LoVo (cell line): Measurements from ENCODE around the gene VPS13D.
"Not testable (repeated sequence)": the region's sequence is repeated elsewhere in the genome, so short reads cannot be mapped to it uniquely, and the experiment has no call there.

Source experiments
- DNase-seq: peaks from one replicate; pipeline ENCODE4 v3.0.0-alpha.2; 2016; ENCODE audit warnings: low spot score

Gene VPS13D

GRCh38 chr1:12369258-12369657 is 139.4 kb downstream of the VPS13D start:
- no peak for DNase-seq

- no peak for DNase-seq
Observed at GRCh38 chr1:12370333-12370975, 140.6 kb downstream of the VPS13D start.

GRCh38 chr1:12371053-12371452 is 141.2 kb downstream of the VPS13D start:
- no peak for DNase-seq

GRCh38 chr1:12372180-12372579 is 142.3 kb downstream of the VPS13D start:
- DNase-seq = no peak

GRCh38 chr1:12372761-12373160 is 142.9 kb downstream of the VPS13D start:
- DNase-seq = no peak

GRCh38 chr1:12375133-12375829 is 145.5 kb downstream of the VPS13D start:
- no peak for DNase-seq

- DNase-seq = no peak
Observed at GRCh38 chr1:12376236-12377045, 146.6 kb downstream of the VPS13D start.

GRCh38 chr1:12380326-12381249 is 150.8 kb downstream of the VPS13D start:
- DNase-seq = no peak

- no peak for DNase-seq
Observed at GRCh38 chr1:12383001-12383400, 153.2 kb downstream of the VPS13D start.

GRCh38 chr1:12383786-12384185 is 154.0 kb downstream of the VPS13D start:
- no peak for DNase-seq

- no peak for DNase-seq
Observed at GRCh38 chr1:12384836-12385456, 155.1 kb downstream of the VPS13D start.

GRCh38 chr1:12386130-12386529 is 156.3 kb downstream of the VPS13D start:
- DNase-seq = peak; percentile 5

GRCh38 chr1:12387641-12388040 is 157.8 kb downstream of the VPS13D start:
- DNase-seq = no peak

GRCh38 chr1:12390296-12390695 is 160.5 kb downstream of the VPS13D start:
- DNase-seq = not testable (repeated sequence)

- DNase-seq = no peak
Observed at GRCh38 chr1:12397462-12398450, 167.9 kb downstream of the VPS13D start.

GRCh38 chr1:12398479-12398878 is 168.6 kb downstream of the VPS13D start:
- no peak for DNase-seq

GRCh38 chr1:12400027-12400693 is 170.3 kb downstream of the VPS13D start:
- no peak for DNase-seq

- no peak for DNase-seq
Observed at GRCh38 chr1:12402159-12402673, 172.4 kb downstream of the VPS13D start.

GRCh38 chr1:12402842-12403241 is 173.0 kb downstream of the VPS13D start:
- no peak for DNase-seq
